ENCODE results near the gene ATP11B. TPM values are rescaled to one million over a fixed set of nuclear protein-coding genes. Genes with fewer than 3 reads are reported as not detected.

Gene ATP11B
- total and polyA plus RNA-seq, 9 of the 15 experiments (the other 6 are each of a cell fraction or from before 2014, with no cell fraction given): 11.9 to 68.7 (median 41.8) TPM

- peak; percentile 70 for TF ChIP-seq THAP12 (CRISPR knock-in tag; IDR thresholded peaks at IDR 0.05)
- no peak for TF ChIP-seq MED1 (CRISPR knock-in tag; IDR thresholded peaks at IDR 0.05; ENCODE audit: borderline replicate concordance)
- TF ChIP-seq TBL1XR1 (IDR thresholded peaks at IDR 0.05; ENCODE audit: low read length in 2 of 2): peak in 1 of 2 experiments; percentile 42; a peak in 1 of 4 replicates
- TF ChIP-seq ZNF311 (CRISPR knock-in tag; IDR thresholded peaks at IDR 0.05): 0 out of 2 replicates have a peak, but pooled peaks have one; percentile 32
- TF ChIP-seq BCLAF1 (IDR thresholded peaks at IDR 0.05; ENCODE audit: borderline replicate concordance in 1 of 2, control insufficient read depth in 1 of 2, low read depth in 2 of 2, low read length in 1 of 2): no peak; a peak in 1 of 4 replicates
- peak in 1 of 2 experiments; percentile 90; a peak in 2 of 4 replicates for TF ChIP-seq ZNF639 (CRISPR knock-in tag; conservative IDR thresholded peaks at IDR 0.05 in 1 of 2, IDR thresholded peaks at IDR 0.05 in 1 of 2)
- TF ChIP-seq HINFP (tag; conservative IDR thresholded peaks at IDR 0.05; ENCODE audit: low read depth): peak; percentile 57; the same call in 1 of the 2 replicates
- no peak for TF ChIP-seq ZNF253 (CRISPR knock-in tag; conservative IDR thresholded peaks at IDR 0.05)
- 0 out of 2 replicates have a peak, but pooled peaks have one; percentile 15 for TF ChIP-seq ZBTB9 (CRISPR knock-in tag; IDR thresholded peaks at IDR 0.05)
- peak in 1 of 2 experiments; percentile 70; a peak in 2 of 4 replicates for TF ChIP-seq HDAC1 (IDR thresholded peaks at IDR 0.05)
- no peak for TF ChIP-seq ZFP36 (IDR thresholded peaks at IDR 0.05; ENCODE audit: low read depth, low read length, partially characterized antibody)
- peak; percentile 67; the same call in 1 of the 2 replicates for TF ChIP-seq EP400 (IDR thresholded peaks at IDR 0.05)
- no peak for TF ChIP-seq NR1H2 (CRISPR knock-in tag; IDR thresholded peaks at IDR 0.05)
- TF ChIP-seq RBFOX2 (IDR thresholded peaks at IDR 0.05; ENCODE audit: low read depth, low read length): peak; percentile 85; the same call in 1 of the 2 replicates
These were observed at the start of gene ATP11B (continued) for GRCh38 chr3:182792901-182793662.
